MM.1S (cell line): ENCODE measurements around the gene KRT76.

Experiments
- DNase-seq: peaks from one replicate; pipeline ENCODE4 v3.0.0-alpha.2; 2015
- H2AFZ ChIP-seq: fragments of 300-600 bp; sonication (generic); 2 replicates; pipeline ENCODE4 v1.6.0; 2016; ENCODE audit warnings: antibody characterized with exemption, low read length
- H3F3A ChIP-seq: fragments of 300-600 bp; sonication (generic); 2 replicates; pipeline ENCODE4 v1.6.1; 2016; ENCODE audit warnings: mild to moderate bottlenecking, antibody characterized with exemption, low read length, moderate library complexity, mixed read lengths; ENCODE audit not compliant: insufficient read depth
- H3K27ac ChIP-seq: fragments of 300-600 bp; sonication (generic); 2 replicates; pipeline ENCODE4 v1.5.1; 2016; ENCODE audit warnings: mild to moderate bottlenecking, low read length
- H3K27me3 ChIP-seq: fragments of 300-600 bp; sonication (generic); replicated peaks from 2 replicates; pipeline ENCODE4 v1.6.0; 2016; ENCODE audit warnings: low read length; ENCODE audit not compliant: insufficient read depth
- H3K36me3 ChIP-seq: fragments of 300-600 bp; sonication (generic); replicated peaks from 2 replicates; pipeline ENCODE4 v1.6.1; 2016; ENCODE audit warnings: mild to moderate bottlenecking, low read length, mixed read lengths; ENCODE audit not compliant: insufficient read depth
- H3K4me1 ChIP-seq: fragments of 300-600 bp; sonication (generic); 2 replicates; pipeline ENCODE4 v1.6.1; 2016; ENCODE audit warnings: low read length, mixed read lengths
- H3K4me2 ChIP-seq: fragments of 300-600 bp; sonication (generic); 2 replicates; pipeline ENCODE4 v1.6.0; 2016; ENCODE audit warnings: low read depth, low read length
- H3K4me3 ChIP-seq: fragments of 300-600 bp; sonication (generic); 2 replicates; pipeline ENCODE4 v1.5.1; 2016; ENCODE audit warnings: low read length, mixed read lengths
- H3K79me2 ChIP-seq: fragments of 300-600 bp; sonication (generic); 2 replicates; pipeline ENCODE4 v1.6.1; 2016; ENCODE audit warnings: mixed run types, low read length, mixed read lengths
- H3K9ac ChIP-seq: fragments of 300-600 bp; sonication (generic); 2 replicates; pipeline ENCODE4 v1.6.1; 2016; ENCODE audit warnings: low read length, mixed read lengths
- H3K9me2 ChIP-seq: fragments of 300-600 bp; sonication (generic); replicated peaks from 2 replicates; pipeline ENCODE4 v1.6.1; 2016; ENCODE audit warnings: mild to moderate bottlenecking, low read length, mixed read lengths; ENCODE audit not compliant: insufficient read depth
- H3K9me3 ChIP-seq: fragments of 300-600 bp; sonication (generic); replicated peaks from 2 replicates; pipeline ENCODE4 v1.6.1; 2016; ENCODE audit warnings: mild to moderate bottlenecking, low read length, mixed read lengths; ENCODE audit not compliant: insufficient read depth
- H4K20me1 ChIP-seq: fragments of 300-600 bp; sonication (generic); 2 replicates; pipeline ENCODE4 v1.6.1; 2016; ENCODE audit warnings: mild to moderate bottlenecking, low read length, moderate library complexity, mixed read lengths; ENCODE audit not compliant: insufficient read depth
- CTCF ChIP-seq: fragments of 300-600 bp; sonication (generic); IDR thresholded peaks from 2 replicates; pipeline ENCODE4 v1.5.1; 2016; ENCODE audit warnings: antibody characterized with exemption, low read length, mixed read lengths
- EZH2 ChIP-seq: fragments of 300-600 bp; sonication (generic); optimal IDR thresholded peaks from 2 replicates; pipeline ENCODE3; 2017; ENCODE audit warnings: low read depth, mild to moderate bottlenecking, antibody characterized with exemption, low read length, mixed read lengths
- EZH2phosphoT487 ChIP-seq: fragments of 300-600 bp; sonication (generic); IDR thresholded peaks from 2 replicates; pipeline ENCODE4 v1.6.1; 2018; ENCODE audit warnings: antibody characterized with exemption, low read length

Gene KRT76

GRCh38 chr12:52788192-52788875 lies 11.2 kb upstream of the KRT76 start:
- Histone ChIP-seq H2AFZ (no peak overlapping the region), H3K9me3 (no peaks in the 10 kb centered on the region), H3K9ac (no peak overlapping the region), H3K4me2 (no peak overlapping the region), H3K79me2 (no peaks in the 10 kb centered on the region), H3F3A (no peaks in the 10 kb centered on the region), H3K4me3 (no peak overlapping the region), H3K36me3 (no peaks in the 10 kb centered on the region), H3K4me1 (no peaks in the 10 kb centered on the region), H4K20me1 (no peaks in the 10 kb centered on the region), H3K27ac (no peak overlapping the region), H3K9me2 (no peaks in the 10 kb centered on the region), H3K27me3 (peaks cover 73% of the 10 kb centered on the region)
- no peak for TF ChIP-seq EZH2
- no peak for TF ChIP-seq CTCF
- no peak for TF ChIP-seq EZH2phosphoT487
- no peak for DNase-seq

GRCh38 chr12:52787324-52788191 lies 10.4 kb upstream of the KRT76 start:
- Histone ChIP-seq H3K4me1 (no peaks in the 10 kb centered on the region), H3K9ac (no peak overlapping the region), H3K27me3 (peaks cover 68% of the 10 kb centered on the region), H3F3A (no peaks in the 10 kb centered on the region), H3K36me3 (no peaks in the 10 kb centered on the region), H3K27ac (no peak overlapping the region), H3K9me2 (no peaks in the 10 kb centered on the region), H3K4me3 (no peak overlapping the region), H3K4me2 (no peak overlapping the region), H4K20me1 (no peaks in the 10 kb centered on the region), H2AFZ (no peak overlapping the region), H3K79me2 (no peaks in the 10 kb centered on the region), H3K9me3 (no peaks in the 10 kb centered on the region)
- no peak for DNase-seq
- no peak for TF ChIP-seq EZH2
- no peak for TF ChIP-seq EZH2phosphoT487
- no peak for TF ChIP-seq CTCF

- Histone ChIP-seq H3F3A (no peaks in the 10 kb centered on the region), H2AFZ (no peak overlapping the region), H3K4me2 (no peak overlapping the region), H3K4me1 (no peaks in the 10 kb centered on the region), H3K4me3 (no peak overlapping the region), H3K27me3 (peaks cover 53% of the 10 kb centered on the region), H3K79me2 (no peaks in the 10 kb centered on the region), H3K9me2 (no peaks in the 10 kb centered on the region), H3K36me3 (no peaks in the 10 kb centered on the region), H3K27ac (no peak overlapping the region), H3K9ac (no peak overlapping the region), H4K20me1 (no peaks in the 10 kb centered on the region), H3K9me3 (no peaks in the 10 kb centered on the region)
- no peak for DNase-seq
- no peak for TF ChIP-seq CTCF
- no peak for TF ChIP-seq EZH2phosphoT487
- TF ChIP-seq EZH2, result no peak
Observed at GRCh38 chr12:52784909-52785308, 7.8 kb upstream of the KRT76 start.
